ENCODE results near the gene CHSY3. TPM values are rescaled to one million over a fixed set of nuclear protein-coding genes. Genes with fewer than 3 reads are reported as not detected.

CHSY3 gene
- polyA plus RNA-seq, 3 donors, result not detected

DNA sequence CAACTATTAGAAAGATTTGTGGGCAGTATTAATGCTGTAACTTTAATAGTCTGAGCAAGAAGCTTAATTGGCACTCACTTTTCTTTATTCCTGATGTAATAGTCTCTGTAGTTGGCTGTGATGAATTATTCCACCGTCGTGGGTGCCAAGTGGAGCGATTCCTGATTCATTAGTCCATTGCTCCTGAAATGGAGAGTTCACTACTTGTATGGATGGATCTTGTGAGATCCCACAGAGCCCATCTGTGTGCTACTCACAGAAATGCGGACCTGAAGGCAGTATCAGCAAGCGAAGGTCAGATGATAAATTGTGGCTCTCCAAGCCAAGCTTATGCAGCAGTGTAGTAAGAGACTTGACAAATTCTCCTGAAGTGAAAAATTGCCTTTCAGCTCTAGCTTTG lies 212.2 kb downstream of the CHSY3 start:
- Histone ChIP-seq H3K27ac (ENCODE audit: low read depth in 1 of 2, low read length in 2 of 2) (no peak overlapping the region), H3K9ac (ENCODE audit: insufficient read depth, low read length, poor library complexity, severe bottlenecking) (no peak overlapping the region), H3K36me3 (replicated peaks in 1 of 2; ENCODE audit: control insufficient read depth in 1 of 2, insufficient read depth in 2 of 2, low read length in 2 of 2) (no peaks in the 10 kb centered on the region), H2AFZ (ENCODE audit: insufficient read depth, low read depth, low read length, poor library complexity, severe bottlenecking) (no peak overlapping the region), H3K4me2 (replicated peaks; ENCODE audit: extremely low read depth, low read length, poor library complexity, severe bottlenecking) (no peak overlapping the region), H4K20me1 (ENCODE audit: insufficient read depth, low read length) (no peaks in the 10 kb centered on the region), H3K4me1 (ENCODE audit: control insufficient read depth in 1 of 2, insufficient read depth in 2 of 2, low read length in 2 of 2) (no peaks in the 10 kb centered on the region), H3K79me2 (ENCODE audit: insufficient read depth, low read length) (no peaks in the 10 kb centered on the region), H3K4me3 (replicated peaks in 1 of 3; ENCODE audit: low read depth in 2 of 3, low read length in 3 of 3) (no peak overlapping the region), H3K9me3 (replicated peaks in 1 of 2; ENCODE audit: control insufficient read depth in 1 of 2, insufficient read depth in 1 of 2, low read length in 2 of 2) (no peaks in the 10 kb centered on the region), H3K27me3 (ENCODE audit: control insufficient read depth in 2 of 2, insufficient read depth in 2 of 2, low read length in 2 of 2) (no peaks in the 10 kb centered on the region)
- Mint-ChIP-seq H3K27ac (no peak overlapping the region), H3K36me3 (no peaks in the 10 kb centered on the region), H3K27me3 (ENCODE audit: low read depth in 3 of 3) (peaks cover 0 to 3% (median 0%) of the 10 kb centered on the region in 3 donors), H3K4me1 (no peaks in the 10 kb centered on the region), H3K4me3 (no peak overlapping the region), H3K9me3 (no peaks in the 10 kb centered on the region)
- 94% methylated on average over 3 of the region's 5 CpGs for WGBS (ENCODE audit: insufficient coverage)
- intact Hi-C loops (cut with micrococcal nuclease), result no loop called here
- no peak for DNase-seq
- TF ChIP-seq CTCF (IDR thresholded peaks at IDR 0.05), result no peak

GRCh38 chr5:130116972-130117371 lies 212.7 kb downstream of the CHSY3 start:
- WGBS (ENCODE audit: insufficient coverage), result 100% methylated on average over 1 of the region's 1 CpG
- H3K4me3 ChIP-seq (replicated peaks in 1 of 3; ENCODE audit: low read depth in 2 of 3, low read length in 3 of 3), result no peak overlapping the region
- H3K4me1 Mint-ChIP-seq, result no peaks in the 10 kb centered on the region
- no peak overlapping the region for H3K27ac Mint-ChIP-seq
- intact Hi-C loops (cut with micrococcal nuclease), result no loop called here
- no peak overlapping the region for H3K4me2 ChIP-seq (replicated peaks; ENCODE audit: extremely low read depth, low read length, poor library complexity, severe bottlenecking)
- DNase-seq, result no peak
- no peaks in the 10 kb centered on the region for H3K4me1 ChIP-seq (ENCODE audit: control insufficient read depth in 1 of 2, insufficient read depth in 2 of 2, low read length in 2 of 2)
- no peak overlapping the region for H3K9ac ChIP-seq (ENCODE audit: insufficient read depth, low read length, poor library complexity, severe bottlenecking)
- no peak overlapping the region for H3K27ac ChIP-seq (ENCODE audit: low read depth in 1 of 2, low read length in 2 of 2)
- peaks cover 0 to 3% (median 0%) of the 10 kb centered on the region in 3 donors for H3K27me3 Mint-ChIP-seq (ENCODE audit: low read depth in 3 of 3)
- H3K4me3 Mint-ChIP-seq, result no peak overlapping the region
- no peak overlapping the region for H2AFZ ChIP-seq (ENCODE audit: insufficient read depth, low read depth, low read length, poor library complexity, severe bottlenecking)
- TF ChIP-seq CTCF (IDR thresholded peaks at IDR 0.05), result no peak
- H3K79me2 ChIP-seq (ENCODE audit: insufficient read depth, low read length), result no peaks in the 10 kb centered on the region
- no peaks in the 10 kb centered on the region for H3K36me3 Mint-ChIP-seq
- no peaks in the 10 kb centered on the region for H3K27me3 ChIP-seq (ENCODE audit: control insufficient read depth in 2 of 2, insufficient read depth in 2 of 2, low read length in 2 of 2)
- no peaks in the 10 kb centered on the region for H3K36me3 ChIP-seq (replicated peaks in 1 of 2; ENCODE audit: control insufficient read depth in 1 of 2, insufficient read depth in 2 of 2, low read length in 2 of 2)
- H4K20me1 ChIP-seq (ENCODE audit: insufficient read depth, low read length), result no peaks in the 10 kb centered on the region
- no peaks in the 10 kb centered on the region for H3K9me3 ChIP-seq (replicated peaks in 1 of 2; ENCODE audit: control insufficient read depth in 1 of 2, insufficient read depth in 1 of 2, low read length in 2 of 2)
- H3K9me3 Mint-ChIP-seq, result no peaks in the 10 kb centered on the region
